Neuronal stem cell (in vitro differentiated cells): ENCODE results near the gene VEZF1.
A peak's percentile ranks its signal among the peaks of the same experiment; 100 is the strongest.

Experiments
- DNase-seq: peaks from one replicate; pipeline ENCODE4 v3.0.0-alpha.2; 2013; ENCODE audit warnings: low spot score
- H2AFZ ChIP-seq: one replicate; pipeline ENCODE4 v1.6.1; 2013; ENCODE audit warnings: mild to moderate bottlenecking, low read length, inconsistent platforms
- H2AK5ac ChIP-seq: 2 replicates; pipeline ENCODE4 v1.6.1; 2013; ENCODE audit warnings: low read depth, mild to moderate bottlenecking, inconsistent platforms, low read length, moderate library complexity, mixed read lengths
- H2BK120ac ChIP-seq: 2 replicates; pipeline ENCODE4 v1.6.1; 2013; ENCODE audit warnings: low read depth, mild to moderate bottlenecking, inconsistent platforms, low read length, moderate library complexity, mixed read lengths
- H2BK12ac ChIP-seq: one replicate; pipeline ENCODE4 v1.6.1; 2013; ENCODE audit warnings: low read length, inconsistent platforms
- H2BK15ac ChIP-seq: 2 replicates; pipeline ENCODE4 v1.6.1; 2013; ENCODE audit warnings: mild to moderate bottlenecking, low read length, inconsistent platforms, mixed read lengths
- H2BK5ac ChIP-seq: one replicate; pipeline ENCODE4 v1.6.1; 2013; ENCODE audit warnings: inconsistent platforms, mild to moderate bottlenecking, low read length, moderate library complexity
- H3K14ac ChIP-seq: one replicate; pipeline ENCODE4 v1.6.1; 2013; ENCODE audit warnings: low read length, inconsistent platforms
- H3K18ac ChIP-seq: 2 replicates; pipeline ENCODE4 v1.6.1; 2013; ENCODE audit warnings: low read length, inconsistent platforms
- H3K23ac ChIP-seq: 2 replicates; pipeline ENCODE4 v1.6.1; 2013; ENCODE audit warnings: low read depth, mild to moderate bottlenecking, mixed read lengths, low read length, inconsistent platforms; ENCODE audit not compliant: poor library complexity
- H3K27ac ChIP-seq: replicated peaks from 3 replicates; pipeline ENCODE4 v1.5.1; 2013; ENCODE audit warnings: low read length, inconsistent platforms
- H3K27me3 ChIP-seq, 3 experiments: 2 replicates each; pipeline ENCODE4 v1.6.1; 2013; ENCODE audit warnings: low read length in 3 of 3, mild to moderate bottlenecking in 2 of 3, inconsistent platforms in 1 of 3, low read depth in 1 of 3, mixed read lengths in 1 of 3, moderate library complexity in 1 of 3; ENCODE audit not compliant: control insufficient read depth in 3 of 3, insufficient read depth in 3 of 3
- H3K36me3 ChIP-seq, 2 donors: replicated peaks in 1 of 2; 2 replicates each; pipeline ENCODE4 v1.6.1; 2013; ENCODE audit warnings: low read length in 2 of 2; ENCODE audit not compliant: control insufficient read depth in 2 of 2, insufficient read depth in 2 of 2
- H3K4ac ChIP-seq: 2 replicates; pipeline ENCODE4 v1.6.1; 2013; ENCODE audit warnings: inconsistent platforms, mild to moderate bottlenecking, low read length, moderate library complexity
- H3K4me1 ChIP-seq, 2 donors: 1 replicate in 1 of 2; 2 replicates in 1 of 2; pipeline ENCODE4 v1.6.1; 2013; ENCODE audit warnings: low read length in 2 of 2, low read depth in 1 of 2; ENCODE audit not compliant: control insufficient read depth in 2 of 2, insufficient read depth in 1 of 2
- H3K4me2 ChIP-seq: one replicate; pipeline ENCODE4 v1.6.1; 2013; ENCODE audit warnings: mild to moderate bottlenecking, low read length, inconsistent platforms; ENCODE audit not compliant: insufficient read depth, poor library complexity, severe bottlenecking
- H3K4me3 ChIP-seq, 2 donors: 2 replicates each; pipeline ENCODE4 v1.5.1; 2013; ENCODE audit warnings: low read length in 2 of 2, mild to moderate bottlenecking in 2 of 2, inconsistent platforms in 1 of 2, moderate library complexity in 1 of 2
- H3K79me1 ChIP-seq: one replicate; pipeline ENCODE4 v1.6.1; 2013; ENCODE audit warnings: low read depth, mild to moderate bottlenecking, inconsistent platforms, low read length, moderate library complexity
- H3K9ac ChIP-seq: one replicate; pipeline ENCODE4 v1.6.1; 2013; ENCODE audit warnings: mild to moderate bottlenecking, low read depth, low read length, inconsistent platforms; ENCODE audit not compliant: poor library complexity
- H3K9me3 ChIP-seq, 2 donors: replicated peaks in 1 of 2; 2 replicates each; pipeline versions ENCODE3 to v1.6.1; 2013; ENCODE audit warnings: low read length in 2 of 2, mild to moderate bottlenecking in 2 of 2, inconsistent platforms in 1 of 2, low read depth in 1 of 2, mixed read lengths in 1 of 2, moderate library complexity in 1 of 2; ENCODE audit not compliant: control insufficient read depth in 2 of 2, insufficient read depth in 1 of 2
- H4K8ac ChIP-seq: one replicate; pipeline ENCODE4 v1.6.1; 2013; ENCODE audit warnings: low read depth, mild to moderate bottlenecking, inconsistent platforms, low read length, moderate library complexity
- H4K91ac ChIP-seq: one replicate; pipeline ENCODE4 v1.6.1; 2013; ENCODE audit warnings: low read length, low read depth, mild to moderate bottlenecking, inconsistent platforms; ENCODE audit not compliant: poor library complexity
- WGBS, 2 donors: extraction: QIAGEN DNeasy Blood & Tissue Kit; methylation state at CpG; one replicate each; pipeline ENCODE4 v1.1.7; 2013; ENCODE audit warnings: missing lambda C conversion rate in 2 of 2, mixed read lengths in 1 of 2; ENCODE audit not compliant: insufficient read length in 2 of 2, insufficient replicate concordance in 1 of 2; ENCODE audit errors: extremely low coverage in 2 of 2; 5-methylcytosine and 5-hydroxymethylcytosine counted together

The VEZF1 gene

DNA sequence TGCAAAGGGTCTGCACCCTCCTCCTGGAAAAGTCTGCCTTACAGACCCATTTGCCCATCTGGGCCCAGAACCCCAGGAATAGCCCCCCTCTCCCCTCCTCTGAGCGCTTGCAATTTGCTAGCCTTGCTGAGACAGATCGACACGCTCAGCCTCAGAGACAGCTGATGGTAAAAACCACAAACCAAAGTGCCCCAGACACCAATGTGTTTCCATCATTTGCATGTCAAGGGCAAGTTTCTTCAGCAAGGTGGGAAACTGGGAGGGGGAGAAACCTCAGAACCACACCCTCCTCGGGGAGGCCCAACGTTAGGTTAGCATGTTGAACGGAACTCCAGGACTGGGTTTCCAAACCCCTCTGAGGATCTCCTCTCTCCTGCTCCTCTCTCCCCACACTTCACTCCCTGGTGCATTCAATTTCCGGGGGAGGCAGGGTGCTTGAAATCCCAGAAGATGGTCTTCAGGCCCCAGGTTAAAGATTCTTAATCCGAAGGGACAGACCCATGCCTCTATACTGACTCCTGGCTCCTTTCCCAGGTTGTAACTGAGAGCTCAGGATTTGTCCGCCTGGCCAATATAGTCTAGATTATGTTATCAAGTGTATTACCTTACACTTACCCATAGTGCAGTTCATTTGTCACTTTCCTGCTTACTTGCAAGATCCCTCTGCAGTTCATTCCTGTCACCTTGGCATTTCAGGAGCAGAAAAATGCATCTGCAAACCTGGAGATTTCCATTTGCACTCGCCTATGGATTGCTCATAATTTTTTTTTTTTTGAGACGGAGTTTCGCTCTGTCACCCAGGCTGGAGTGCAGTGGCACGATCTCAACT lies 31.5 kb downstream of the VEZF1 start:
- Histone ChIP-seq H3K4ac (no peak overlapping the region), H3K36me3 (peaks cover 0 to 10% of the 10 kb centered on the region in 2 donors), H3K14ac (no peak overlapping the region), H3K79me1 (peaks cover 2% of the 10 kb centered on the region), H3K4me3 (peak overlapping the region in 1 of 2 donors; percentile 70), H3K4me2 (no peak overlapping the region), H2BK15ac (no peak overlapping the region), H2AFZ (no peak overlapping the region), H3K9ac (no peak overlapping the region), H3K27me3 (peaks cover 0 to 13% (median 0%) of the 10 kb centered on the region in 3 experiments), H2BK12ac (no peak overlapping the region), H3K18ac (peak overlapping the region; percentile 11), H2BK5ac (no peak overlapping the region), H2BK120ac (no peak overlapping the region), H2AK5ac (no peak overlapping the region), H4K91ac (no peak overlapping the region), H3K23ac (no peak overlapping the region), H3K27ac (no peak overlapping the region), H4K8ac (no peak overlapping the region), H3K4me1 (peaks cover 21 to 27% of the 10 kb centered on the region in 2 donors), H3K9me3 (no peaks in the 10 kb centered on the region)
- WGBS, 2 donors = no CpG with 5 or more reads among the region's 13 CpGs
- DNase-seq = no peak

- peak within 1 kb of the TSS; percentile 94 for H3K18ac ChIP-seq
- peak within 1 kb of the TSS; percentile 82 for H2BK12ac ChIP-seq
- H3K27me3 ChIP-seq = peaks cover 0 to 13% (median 0%) of the 10 kb centered on the region in 3 experiments
- H2BK5ac ChIP-seq = peak within 1 kb of the TSS; percentile 91
- H3K9ac ChIP-seq = peak within 1 kb of the TSS; percentile 90
- H2BK120ac ChIP-seq = peak within 1 kb of the TSS; percentile 69
- H3K4me3 ChIP-seq = peak within 1 kb of the TSS; percentile 70 to 84
- no CpG with 5 or more reads among the region's 79 CpGs for WGBS, 2 donors
- H3K23ac ChIP-seq = peak within 1 kb of the TSS; percentile 50
- H3K4ac ChIP-seq = no peak within 1 kb of the TSS
- no peak within 1 kb of the TSS for H4K8ac ChIP-seq
- H3K4me2 ChIP-seq = peak within 1 kb of the TSS; percentile 97
- peak within 1 kb of the TSS; percentile 85 for H2AK5ac ChIP-seq
- peak within 1 kb of the TSS; percentile 87 for H2AFZ ChIP-seq
- no peaks in the 10 kb centered on the region for H3K9me3 ChIP-seq
- peak; percentile 51 for DNase-seq
- peaks cover 2% of the 10 kb centered on the region for H3K79me1 ChIP-seq
- no peak within 1 kb of the TSS for H4K91ac ChIP-seq
- peak within 1 kb of the TSS; percentile 59 for H3K14ac ChIP-seq
- peaks cover 0 to 10% of the 10 kb centered on the region in 2 donors for H3K36me3 ChIP-seq
- H3K27ac ChIP-seq = peak within 1 kb of the TSS; percentile 43
- peaks cover 24 to 35% of the 10 kb centered on the region in 2 donors for H3K4me1 ChIP-seq
- peak within 1 kb of the TSS; percentile 82 for H2BK15ac ChIP-seq
These were observed 32.7 kb downstream of the VEZF1 start, which contains the start of gene CUEDC1 for GRCh38 chr17:57955183-57955931. Gene CUEDC1, minus strand, starts transcription at chr17:57955412. Its CDS starts 69,848 bp downstream, at chr17:57885564.

DNA sequence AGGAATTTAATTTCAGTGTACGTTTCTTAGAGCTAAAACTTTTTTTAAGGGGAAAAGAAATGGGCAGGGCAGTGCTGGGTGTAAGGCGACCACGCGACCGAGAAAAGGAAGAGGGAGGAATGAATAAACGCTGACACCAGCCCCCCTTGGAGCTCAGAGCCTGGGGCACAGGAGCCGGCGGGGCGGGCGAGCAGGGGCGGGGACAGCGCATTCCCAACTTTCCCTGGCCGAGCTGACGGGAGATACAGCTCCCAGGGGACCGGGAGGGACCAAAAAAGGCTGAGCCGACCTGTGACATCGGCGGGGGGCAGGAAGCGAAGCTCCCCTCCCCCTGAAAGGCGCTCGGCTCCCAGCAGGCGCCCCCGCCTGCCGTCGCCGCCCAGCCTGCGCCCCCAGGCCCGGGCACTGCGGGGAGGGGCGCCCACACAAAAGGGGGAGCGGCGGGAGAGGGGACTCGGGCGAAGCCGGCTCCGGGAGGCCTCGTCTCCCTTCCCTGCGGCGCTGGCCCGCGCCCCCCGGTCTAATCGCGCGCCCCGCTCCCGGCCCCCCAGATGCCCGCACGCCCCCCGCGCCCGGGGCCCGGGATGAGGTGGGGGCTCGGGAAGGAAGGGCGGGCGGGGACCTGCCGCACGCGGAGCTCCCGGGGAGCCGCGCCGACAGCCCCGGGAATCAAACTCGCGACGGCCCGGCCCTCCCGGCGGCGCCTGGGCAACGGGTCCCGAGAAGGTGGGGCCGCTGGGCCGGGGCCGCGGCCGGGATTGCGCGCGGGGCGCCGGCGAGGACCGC lies 33.5 kb downstream of the VEZF1 start:
- Histone ChIP-seq H3K14ac (no peak overlapping the region), H3K18ac (peak overlapping the region; percentile 94), H3K4ac (no peak overlapping the region), H2AFZ (peak overlapping the region; percentile 76), H3K4me1 (peaks cover 23 to 35% of the 10 kb centered on the region in 2 donors), H4K8ac (no peak overlapping the region), H3K4me2 (peak overlapping the region; percentile 97), H2AK5ac (peak overlapping the region; percentile 85), H3K27me3 (peaks cover 0 to 13% (median 0%) of the 10 kb centered on the region in 3 experiments), H3K79me1 (peaks cover 2% of the 10 kb centered on the region), H3K9ac (peak overlapping the region; percentile 82), H3K9me3 (no peaks in the 10 kb centered on the region), H2BK120ac (peak overlapping the region; percentile 69), H3K4me3 (peak overlapping the region; percentile 70 to 80), H2BK5ac (peak overlapping the region; percentile 28), H2BK15ac (peak overlapping the region; percentile 68), H4K91ac (no peak overlapping the region), H2BK12ac (no peak overlapping the region), H3K36me3 (peaks cover 0 to 10% of the 10 kb centered on the region in 2 donors), H3K23ac (no peak overlapping the region), H3K27ac (peak overlapping the region; percentile 43)
- WGBS, 2 donors = no CpG with 5 or more reads among the region's 85 CpGs
- peak; percentile 62 for DNase-seq
